ENCODE data around the gene MAPK7.

The MAPK7 gene

DNA sequence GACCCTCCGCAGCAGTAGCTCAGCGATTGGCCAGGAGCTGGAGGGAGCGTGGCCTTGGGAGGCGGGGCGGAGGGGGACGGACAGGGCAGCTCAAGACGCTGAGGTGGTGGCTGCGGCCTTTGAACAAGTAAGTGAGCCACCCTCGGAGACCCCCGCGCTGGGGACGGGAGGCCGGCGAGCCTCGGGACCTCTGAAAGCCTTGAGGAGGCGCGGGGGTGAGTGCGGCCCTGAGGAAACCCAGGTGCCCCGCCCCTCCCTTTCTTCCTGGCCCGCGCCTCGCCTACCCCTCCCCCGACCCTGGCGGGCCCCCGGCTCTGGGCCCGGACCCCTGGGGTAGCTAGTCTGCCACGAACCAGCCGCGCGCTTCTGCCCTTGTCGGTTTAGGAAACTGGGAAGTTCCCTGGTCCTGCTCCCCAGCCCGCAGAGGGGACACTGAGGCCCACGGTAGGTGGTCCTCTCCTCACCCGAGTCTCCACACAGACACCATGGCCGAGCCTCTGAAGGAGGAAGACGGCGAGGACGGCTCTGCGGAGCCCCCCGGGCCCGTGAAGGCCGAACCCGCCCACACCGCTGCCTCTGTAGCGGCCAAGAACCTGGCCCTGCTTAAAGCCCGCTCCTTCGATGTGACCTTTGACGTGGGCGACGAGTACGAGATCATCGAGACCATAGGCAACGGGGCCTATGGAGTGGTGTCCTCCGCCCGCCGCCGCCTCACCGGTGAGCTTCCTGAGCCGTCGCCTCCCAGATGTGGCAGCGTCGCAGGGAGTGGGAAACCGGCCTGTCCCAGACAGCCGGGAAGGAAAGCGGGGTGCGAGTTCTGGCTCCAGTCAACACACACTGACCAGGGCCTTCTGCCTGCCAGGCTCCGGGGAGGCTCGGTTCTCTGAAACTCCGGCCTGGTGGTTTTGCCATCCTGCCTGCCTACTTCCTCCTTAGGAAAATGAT, at the start of gene MAPK7:
Gene MAPK7, plus strand, starts transcription at position 83 of the 945 bp plus-strand sequence. Its CDS starts 403 bp downstream, at position 486.
- no peak for DNase-seq (ENCODE audit: low read depth)

GRCh38 chr17:19329136-19329535, 49.2 kb upstream of the MAPK7 start:
- DNase-seq (ENCODE audit: low read depth) = no peak

- no peak for DNase-seq (ENCODE audit: low read depth)
Observed at GRCh38 chr17:19329839-19330238, 48.5 kb upstream of the MAPK7 start.

GRCh38 chr17:19330271-19330670, 48.0 kb upstream of the MAPK7 start:
- DNase-seq (ENCODE audit: low read depth) = no peak

GRCh38 chr17:19331134-19331533, 47.2 kb upstream of the MAPK7 start:
- no peak for DNase-seq (ENCODE audit: low read depth)

GRCh38 chr17:19331543-19332245, 46.6 kb upstream of the MAPK7 start:
- DNase-seq (ENCODE audit: low read depth) = no peak

DNA sequence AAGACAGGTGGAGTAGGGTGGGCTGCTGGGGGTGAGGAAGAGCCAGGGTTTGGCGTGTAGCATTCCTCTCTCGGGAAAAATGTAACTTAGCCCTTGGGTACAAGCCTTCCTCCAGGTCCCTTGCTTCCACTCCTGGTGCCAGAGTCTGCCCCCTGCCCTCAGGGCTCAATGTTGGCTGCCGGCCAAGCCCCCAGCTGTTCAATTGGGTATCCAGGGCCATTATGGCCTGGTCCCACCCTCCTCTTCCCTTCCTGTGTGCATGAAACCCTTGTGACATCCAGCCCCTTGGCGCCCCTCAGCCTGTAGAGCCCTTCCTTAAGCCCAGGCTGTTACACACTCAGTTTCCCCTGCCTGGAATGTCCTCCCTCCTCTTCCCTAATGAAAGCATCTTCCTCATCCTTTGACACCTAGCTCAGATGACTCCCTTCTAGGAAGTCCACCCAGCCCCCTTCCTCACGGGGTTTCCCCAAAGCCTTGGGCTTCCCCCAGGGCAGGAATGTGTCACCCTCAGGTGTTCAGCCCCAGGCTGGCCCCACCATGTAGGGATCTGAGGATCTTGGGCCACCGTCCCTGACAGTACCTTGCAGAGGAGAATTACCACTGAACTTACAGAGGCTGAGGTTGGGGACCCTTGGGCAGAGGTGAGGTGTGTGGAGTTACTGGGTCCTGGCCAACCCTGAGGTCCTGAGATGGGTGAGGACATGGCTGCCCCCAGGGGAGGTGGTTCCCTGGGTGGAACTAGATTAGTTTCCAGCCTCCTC, 45.7 kb upstream of the MAPK7 start:
- no peak for DNase-seq (ENCODE audit: low read depth)

DNA sequence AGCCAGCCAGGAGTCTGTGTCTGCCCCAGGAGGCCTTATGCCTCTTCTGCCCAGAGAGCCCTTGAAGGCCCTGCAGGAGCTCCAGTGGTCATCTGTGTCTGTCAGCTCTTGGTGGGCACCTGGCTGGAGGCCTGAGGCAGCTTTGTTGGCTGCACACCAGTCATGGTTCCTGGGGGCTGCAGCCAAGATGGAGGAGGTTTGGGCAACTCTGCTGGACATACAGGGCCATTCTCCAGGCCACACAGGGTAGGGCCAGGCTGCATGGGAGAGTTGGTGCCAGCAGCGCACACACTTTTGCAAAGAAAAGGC, 45.2 kb upstream of the MAPK7 start:
- DNase-seq (ENCODE audit: low read depth) = no peak

DNA sequence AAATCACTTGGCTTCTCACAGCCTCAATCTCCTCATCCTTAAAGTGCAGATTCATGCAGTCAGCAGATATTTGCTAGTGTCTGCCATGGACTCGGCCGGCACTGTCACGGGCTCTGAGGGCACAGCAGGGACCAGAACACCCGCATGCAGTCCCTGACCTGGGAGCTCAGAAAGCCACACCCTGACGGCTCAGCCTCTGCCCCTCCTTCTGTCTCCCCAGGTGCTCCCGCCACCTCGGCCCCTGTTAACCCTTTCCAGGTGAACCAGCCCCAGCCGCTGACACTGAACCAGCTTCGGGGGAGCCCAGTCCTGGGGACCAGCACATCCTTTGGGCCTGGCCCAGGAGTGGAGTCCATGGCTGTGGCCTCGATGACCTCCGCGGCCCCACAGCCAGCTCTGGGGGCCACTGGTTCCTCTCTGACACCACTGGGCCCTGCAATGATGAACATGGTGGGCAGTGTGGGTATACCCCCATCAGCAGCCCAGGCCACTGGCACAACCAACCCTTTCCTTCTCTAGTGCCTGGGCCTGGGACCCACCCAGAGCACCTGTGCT, 44.5 kb upstream of the MAPK7 start:
- no peak for DNase-seq (ENCODE audit: low read depth)

GRCh38 chr17:19334331-19334730, 44.0 kb upstream of the MAPK7 start:
- DNase-seq (ENCODE audit: low read depth) = no peak

GRCh38 chr17:19335951-19336631, 42.2 kb upstream of the MAPK7 start:
- DNase-seq (ENCODE audit: low read depth) = no peak

- DNase-seq (ENCODE audit: low read depth) = no peak
Observed at GRCh38 chr17:19336938-19337711, 41.2 kb upstream of the MAPK7 start.

GRCh38 chr17:19337712-19338023, 40.6 kb upstream of the MAPK7 start:
- no peak for DNase-seq (ENCODE audit: low read depth)

DNA sequence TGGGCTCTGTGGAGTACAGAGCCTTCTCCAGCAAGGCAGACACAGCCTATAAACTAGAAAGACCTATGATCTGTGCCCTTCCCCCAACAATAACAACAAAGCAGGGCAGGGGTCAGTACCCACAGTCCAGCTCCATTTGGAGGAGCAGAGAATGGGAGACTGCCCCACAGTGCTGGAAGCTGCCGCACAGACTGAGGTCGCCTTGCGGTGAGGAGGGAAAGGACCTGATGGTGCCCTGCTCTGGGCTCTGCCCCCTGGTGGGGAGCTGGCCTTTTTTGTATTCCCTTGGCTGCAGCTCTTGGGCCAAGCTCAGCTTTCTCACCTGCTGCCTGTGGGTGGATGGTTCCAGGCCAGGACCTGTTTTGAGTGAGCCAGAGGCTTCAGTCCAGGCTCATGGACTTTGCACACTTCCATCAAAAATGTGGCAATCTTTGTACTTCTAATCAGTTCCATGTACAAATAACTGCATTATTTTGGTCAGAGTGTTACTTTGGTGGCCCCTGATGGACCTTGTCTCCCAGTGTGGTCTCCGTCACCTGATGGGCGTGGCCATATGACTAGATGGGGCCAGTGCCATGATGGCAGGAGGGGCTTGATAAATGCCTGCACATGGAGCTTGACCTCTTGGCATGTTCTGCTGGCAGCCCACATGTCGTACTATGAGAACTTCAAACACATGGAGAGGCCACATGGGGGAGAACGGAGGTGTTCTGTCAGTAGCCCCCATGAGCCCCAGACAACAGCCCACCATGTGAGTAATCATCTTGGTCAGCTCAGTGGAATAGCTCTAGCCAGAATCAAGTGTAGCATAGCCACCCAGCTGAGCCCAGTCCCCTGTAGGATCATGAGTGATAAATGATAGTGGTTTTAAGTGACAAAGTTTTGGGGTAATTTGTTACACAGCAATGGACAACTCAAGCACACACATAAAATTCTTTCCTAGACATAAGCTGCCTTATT, 40.0 kb upstream of the MAPK7 start:
- DNase-seq (ENCODE audit: low read depth) = peak; percentile 38

DNA sequence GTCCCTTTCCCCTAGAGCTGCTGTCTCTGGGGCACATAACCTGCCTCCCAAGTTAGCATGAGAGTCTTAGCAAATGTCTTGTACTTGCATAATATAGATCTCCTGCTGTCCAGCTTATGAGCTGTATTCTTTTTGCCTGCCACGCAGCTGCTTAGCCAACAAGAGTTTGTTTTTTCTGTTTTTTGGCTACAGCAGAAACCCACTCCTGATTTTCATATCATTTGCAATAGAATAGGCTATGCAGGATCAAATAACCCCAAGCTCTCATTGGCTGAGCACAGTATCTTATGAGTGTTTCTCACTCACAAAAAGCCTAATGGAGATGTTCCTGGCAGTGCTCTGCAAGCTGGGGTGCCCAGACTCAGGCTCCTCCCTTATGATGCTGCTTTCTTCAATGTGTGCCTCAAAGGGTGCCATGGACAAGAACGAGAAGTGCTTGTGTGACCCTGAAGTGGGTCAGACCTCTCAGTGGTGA, 38.9 kb upstream of the MAPK7 start:
- DNase-seq (ENCODE audit: low read depth) = no peak

GRCh38 chr17:19341211-19341631, 37.1 kb upstream of the MAPK7 start:
- DNase-seq (ENCODE audit: low read depth) = no peak

DNA sequence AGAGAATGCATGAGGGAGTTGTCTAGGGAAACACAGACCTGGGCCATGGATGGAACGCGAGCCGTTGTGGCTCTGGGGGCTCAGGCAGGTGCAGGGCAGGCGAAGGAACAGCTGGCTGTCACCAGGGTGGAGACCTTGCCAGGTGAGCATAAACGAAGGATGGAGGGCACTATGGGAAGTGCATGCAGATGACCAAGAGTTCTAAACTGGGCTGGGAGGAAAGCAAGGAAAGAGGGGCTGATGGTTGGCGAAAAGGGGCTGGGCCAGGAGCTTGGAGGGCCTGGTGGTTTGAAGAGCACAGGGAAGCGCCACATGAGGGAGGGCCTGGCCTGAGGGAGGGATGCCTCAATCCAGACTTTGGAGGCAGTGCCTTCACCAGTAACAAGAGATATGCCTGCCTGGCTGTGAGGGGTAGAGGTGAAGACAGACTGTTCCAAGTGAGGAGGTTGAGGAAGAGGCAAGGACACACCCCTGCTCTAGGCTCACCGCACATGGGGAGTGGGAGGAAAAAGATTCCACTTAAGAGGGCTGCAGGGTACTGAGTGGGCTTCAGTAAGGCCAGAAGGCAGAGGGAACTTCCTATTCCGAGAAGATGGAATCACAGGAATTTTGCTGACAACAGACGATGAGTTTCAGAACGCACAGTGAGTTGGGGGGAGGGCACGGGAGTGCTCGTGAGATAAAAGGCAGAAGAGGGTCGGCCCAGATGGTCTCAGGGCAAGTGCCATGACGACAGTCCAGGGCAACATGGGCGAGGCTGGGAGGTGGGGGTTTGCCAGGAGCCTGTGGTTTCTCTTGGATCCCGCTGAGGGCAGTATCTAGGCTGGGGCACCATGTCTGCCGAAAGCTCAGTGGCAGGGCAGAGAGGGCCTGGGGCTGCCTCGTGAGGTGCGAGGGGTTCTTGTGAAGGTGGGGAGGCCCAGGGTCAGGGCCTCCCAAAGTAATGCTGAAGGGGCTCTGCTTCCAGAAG, 36.4 kb upstream of the MAPK7 start:
- no peak for DNase-seq (ENCODE audit: low read depth)

DNA sequence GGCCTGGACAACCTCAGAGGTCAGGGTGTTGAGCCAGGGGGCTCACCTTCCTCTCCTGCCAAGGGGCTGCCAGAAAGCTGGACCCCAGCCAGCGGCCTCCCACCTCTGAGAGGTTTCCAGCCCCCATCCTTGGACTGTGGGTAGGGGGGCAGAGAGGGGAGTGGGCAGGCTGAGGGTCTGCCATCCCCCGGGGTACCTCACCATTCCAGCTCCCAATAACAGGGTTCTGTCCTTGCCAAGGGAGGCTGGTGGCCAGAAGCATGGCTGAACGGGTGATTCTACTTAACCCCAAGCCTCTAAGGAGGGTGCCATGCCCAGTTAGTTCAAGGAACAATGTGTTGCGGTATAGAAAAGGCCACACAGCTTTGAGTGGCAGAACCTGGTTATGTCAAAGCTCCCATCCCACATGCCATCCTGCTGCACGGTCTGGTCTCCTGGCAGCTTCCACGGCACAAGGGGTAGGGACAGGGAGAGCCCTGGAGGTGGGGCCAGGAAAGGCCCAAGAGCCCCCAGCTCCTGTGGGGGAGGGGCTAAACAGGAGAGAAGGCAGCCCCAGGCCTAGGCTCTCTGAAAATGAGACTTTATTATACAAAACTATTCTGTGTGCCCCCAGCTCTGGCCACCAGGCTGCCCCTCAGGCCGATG, 35.6 kb upstream of the MAPK7 start:
- DNase-seq (ENCODE audit: low read depth) = no peak

Data from T-helper 22 cell (primary cell).